Uterus (tissue), 4 donors: ENCODE measurements around the gene GPX4. TPM values are rescaled to one million over a fixed set of nuclear protein-coding genes. Genes with fewer than 3 reads are reported as not detected.

Experiments
- DNase-seq, 2 donors: peaks; one replicate each; pipeline ENCODE4 v3.0.0-alpha.2; 2019 to 2020
- H3K27ac ChIP-seq, 2 donors: fragments of 200-600 bp; sonication (generic); 1 replicate in 1 of 2; 2 replicates in 1 of 2; pipeline ENCODE4 v1.5.1; 2016 to 2018
- H3K27me3 ChIP-seq, 2 donors: fragments of 200-600 bp; sonication (generic); one replicate each; pipeline ENCODE4 v1.5.1; 2018 to 2019; ENCODE audit warnings: control low read depth in 1 of 2
- H3K36me3 ChIP-seq, 2 donors: fragments of 200-600 bp; sonication (generic); one replicate each; pipeline ENCODE4 v1.5.1; 2019; ENCODE audit warnings: control low read depth in 1 of 2
- H3K4me1 ChIP-seq, 2 donors: fragments of 200-600 bp; sonication (generic); one replicate each; pipeline ENCODE4 v1.5.1; 2018 to 2019; ENCODE audit warnings: control low read depth in 1 of 2
- H3K4me3 ChIP-seq, 2 donors: fragments of 200-600 bp; sonication (generic); 1 replicate in 1 of 2; 2 replicates in 1 of 2; pipeline ENCODE4 v1.5.1; 2018 to 2019; ENCODE audit warnings: mild to moderate bottlenecking in 1 of 2
- H3K9me3 ChIP-seq, 2 donors: fragments of 200-600 bp; sonication (generic); one replicate each; pipeline ENCODE4 v1.5.1; 2019; ENCODE audit warnings: control low read depth in 1 of 2
- POLR2A ChIP-seq, 2 donors: fragments of 450-650 bp; IDR thresholded peaks; one replicate each; pipeline ENCODE4 v1.6.1; 2016; ENCODE audit warnings: antibody characterized with exemption in 2 of 2, mild to moderate bottlenecking in 1 of 2, moderate library complexity in 1 of 2
- intact Hi-C: fragments of 100-400 bp; cut with DNase I; formaldehyde crosslinking; loops from one replicate; pipeline ENCODE4 v1.15.1; 2023; ENCODE audit warnings: low total_unique reads
- total RNA-seq, 4 donors: library from RNA; depleted of rRNA in 3 of 4; stranded (reverse); fragments of >200 nt in 3 of 4; gene quantifications; one replicate each; pipeline versions ENCODE4 v1.1.0 to v1.2.4, GENCODE V29; 2014 to 2023
- TF ChIP-seq, protein P1 (sequence below), 4 experiments: fragments of 200-600 bp in 2 of 4; fragments of 450-650 bp in 2 of 4; sonication (generic) in 2 of 4; IDR thresholded peaks; one replicate each; pipeline ENCODE4 v1.5.1; 2016 to 2019; ENCODE audit warnings: antibody characterized with exemption in 4 of 4, mild to moderate bottlenecking in 2 of 4, moderate library complexity in 1 of 4
- donor health status: DM: yes; HTN: yes; CAD: no.

GPX4 gene
- total RNA-seq, result 100 to 1,000 TPM in 3 of 4 donors, 10 to 100 TPM in 1; 68.2 to 357 (median 163) TPM

DNA sequence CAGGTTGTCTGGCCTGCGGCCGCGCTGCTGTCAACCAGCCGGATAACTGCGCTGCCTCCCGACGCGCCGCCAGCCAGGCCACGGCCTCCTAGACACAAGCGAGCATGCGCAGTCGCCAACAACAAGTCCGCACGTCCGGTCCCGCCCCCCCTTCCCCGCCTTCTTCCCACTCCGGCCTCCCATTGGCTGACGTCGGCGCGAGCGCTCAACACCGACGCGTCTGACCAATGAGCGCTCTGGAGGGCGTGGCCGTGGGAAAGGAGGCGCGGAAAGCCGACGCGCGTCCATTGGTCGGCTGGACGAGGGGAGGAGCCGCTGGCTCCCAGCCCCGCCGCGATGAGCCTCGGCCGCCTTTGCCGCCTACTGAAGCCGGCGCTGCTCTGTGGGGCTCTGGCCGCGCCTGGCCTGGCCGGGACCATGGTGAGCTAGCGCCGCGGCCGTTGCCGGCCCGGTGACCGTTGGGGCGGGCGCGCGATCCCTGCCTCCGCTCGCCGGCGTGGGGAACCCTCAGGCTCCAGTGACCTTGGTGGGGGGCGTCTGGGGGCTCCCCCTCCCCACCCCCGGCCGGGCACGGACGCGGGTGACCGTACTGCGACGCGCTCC, at the start of gene GPX4:
TSS of gene GPX4 (plus strand) at position 287 of the 603 bp plus-strand sequence. CDS start at position 337, 50 bp downstream.
- Histone ChIP-seq H3K36me3 (no peaks in the 10 kb centered on the region), H3K27ac (peak within 1 kb of the TSS; percentile 96 to 100), H3K4me3 (peak within 1 kb of the TSS; percentile 57 to 91), H3K27me3 (no peaks in the 10 kb centered on the region), H3K4me1 (peaks cover 16 to 19% of the 10 kb centered on the region in 2 donors), H3K9me3 (no peaks in the 10 kb centered on the region)
- TF ChIP-seq, protein P1, sequence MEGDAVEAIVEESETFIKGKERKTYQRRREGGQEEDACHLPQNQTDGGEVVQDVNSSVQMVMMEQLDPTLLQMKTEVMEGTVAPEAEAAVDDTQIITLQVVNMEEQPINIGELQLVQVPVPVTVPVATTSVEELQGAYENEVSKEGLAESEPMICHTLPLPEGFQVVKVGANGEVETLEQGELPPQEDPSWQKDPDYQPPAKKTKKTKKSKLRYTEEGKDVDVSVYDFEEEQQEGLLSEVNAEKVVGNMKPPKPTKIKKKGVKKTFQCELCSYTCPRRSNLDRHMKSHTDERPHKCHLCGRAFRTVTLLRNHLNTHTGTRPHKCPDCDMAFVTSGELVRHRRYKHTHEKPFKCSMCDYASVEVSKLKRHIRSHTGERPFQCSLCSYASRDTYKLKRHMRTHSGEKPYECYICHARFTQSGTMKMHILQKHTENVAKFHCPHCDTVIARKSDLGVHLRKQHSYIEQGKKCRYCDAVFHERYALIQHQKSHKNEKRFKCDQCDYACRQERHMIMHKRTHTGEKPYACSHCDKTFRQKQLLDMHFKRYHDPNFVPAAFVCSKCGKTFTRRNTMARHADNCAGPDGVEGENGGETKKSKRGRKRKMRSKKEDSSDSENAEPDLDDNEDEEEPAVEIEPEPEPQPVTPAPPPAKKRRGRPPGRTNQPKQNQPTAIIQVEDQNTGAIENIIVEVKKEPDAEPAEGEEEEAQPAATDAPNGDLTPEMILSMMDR (IDR thresholded peaks at IDR 0.05), result peak in 1 of 4 experiments; percentile 30
- TF ChIP-seq POLR2A (IDR thresholded peaks at IDR 0.05), result peak; percentile 97
- intact Hi-C loops, result loop anchor here (10.0 kb wide), 1 partner anchor 179 kb away; the partner anchor contains the start of gene ARID3A
- peak; percentile 99 for DNase-seq

DNA sequence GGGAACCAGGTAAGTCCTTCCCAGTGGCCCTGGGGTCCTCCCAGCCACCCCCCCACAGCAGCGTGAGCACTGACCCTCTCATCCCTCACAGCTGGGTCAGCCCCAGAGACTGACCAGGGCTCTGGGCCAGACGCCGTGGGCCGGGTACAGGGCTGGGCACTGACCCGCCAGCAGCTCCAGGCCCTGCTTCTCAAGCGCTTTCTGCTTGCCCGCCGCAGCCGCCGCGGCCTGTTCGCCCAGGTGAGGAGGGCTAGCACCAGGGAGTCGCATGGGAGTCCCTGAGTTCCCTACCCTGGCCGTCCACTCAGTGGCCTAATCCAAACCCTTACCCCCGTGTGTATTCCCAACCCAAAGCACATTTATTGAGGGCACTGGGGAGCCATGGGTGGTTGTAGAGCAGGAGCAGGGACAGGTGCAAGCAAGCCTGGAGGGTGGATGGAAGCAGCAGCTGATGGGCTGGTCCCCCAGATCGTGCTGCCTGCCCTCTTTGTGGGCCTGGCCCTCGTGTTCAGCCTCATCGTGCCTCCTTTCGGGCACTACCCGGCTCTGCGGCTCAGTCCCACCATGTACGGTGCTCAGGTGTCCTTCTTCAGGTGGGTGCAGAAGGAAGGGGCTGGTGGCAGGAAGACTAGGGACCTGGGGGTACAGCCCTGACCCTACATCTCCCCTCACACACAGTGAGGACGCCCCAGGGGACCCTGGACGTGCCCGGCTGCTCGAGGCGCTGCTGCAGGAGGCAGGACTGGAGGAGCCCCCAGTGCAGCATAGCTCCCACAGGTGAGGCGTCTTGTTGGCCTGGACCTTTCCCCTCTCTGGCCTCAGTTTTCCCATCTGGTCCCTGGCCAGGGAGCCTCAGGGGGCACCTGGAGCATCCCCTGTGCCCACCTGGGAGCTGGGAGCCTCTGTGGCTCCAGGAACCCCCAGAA, 49.4 kb upstream of the GPX4 start:
- Histone ChIP-seq H3K36me3 (no peaks in the 10 kb centered on the region), H3K27me3 (no peaks in the 10 kb centered on the region), H3K4me3 (no peak overlapping the region), H3K27ac (no peak overlapping the region), H3K9me3 (peaks cover 0 to 26% of the 10 kb centered on the region in 2 donors), H3K4me1 (no peaks in the 10 kb centered on the region)
- no peak for DNase-seq
- intact Hi-C loops, result no loop called here
- TF ChIP-seq POLR2A (IDR thresholded peaks at IDR 0.05), result no peak
- TF ChIP-seq, protein P1 (IDR thresholded peaks at IDR 0.05), result no peak

GRCh38 chr19:1055028-1055425, 48.8 kb upstream of the GPX4 start:
- H3K27ac ChIP-seq, result no peak overlapping the region
- H3K36me3 ChIP-seq, result no peaks in the 10 kb centered on the region
- no peaks in the 10 kb centered on the region for H3K4me1 ChIP-seq
- H3K9me3 ChIP-seq, result peaks cover 0 to 32% of the 10 kb centered on the region in 2 donors
- TF ChIP-seq, protein P1 (IDR thresholded peaks at IDR 0.05), result no peak
- no peak for TF ChIP-seq POLR2A (IDR thresholded peaks at IDR 0.05)
- intact Hi-C loops, result no loop called here
- DNase-seq, result no peak
- H3K4me3 ChIP-seq, result no peak overlapping the region
- H3K27me3 ChIP-seq, result no peaks in the 10 kb centered on the region

GRCh38 chr19:1055886-1056620, 47.7 kb upstream of the GPX4 start:
- Histone ChIP-seq H3K27ac (no peak overlapping the region), H3K27me3 (no peaks in the 10 kb centered on the region), H3K4me1 (no peaks in the 10 kb centered on the region), H3K9me3 (peaks cover 0 to 33% of the 10 kb centered on the region in 2 donors), H3K36me3 (no peaks in the 10 kb centered on the region), H3K4me3 (no peak overlapping the region)
- TF ChIP-seq, protein P1 (IDR thresholded peaks at IDR 0.05), result no peak
- DNase-seq, result no peak
- intact Hi-C loops, result no loop called here
